Head of caudate nucleus (tissue), 42 donors: ENCODE data around the gene TMPRSS11E.
"Not testable (repeated sequence)": the region's sequence is repeated elsewhere in the genome, so short reads cannot be mapped to it uniquely, and the experiment has no call there.

Experiments used
- DNase-seq, 42 donors: peaks; one replicate each; pipeline versions ENCODE4 v3.0.0 to v3.0.0-alpha.2; 2020 to 2021; ENCODE audit warnings: mixed read lengths in 7 of 42
- intact Hi-C: fragments of 100-400 bp; cut with DNase I; formaldehyde crosslinking; loops from one replicate; pipeline ENCODE4 v1.15.0; 2022

Gene TMPRSS11E

DNA sequence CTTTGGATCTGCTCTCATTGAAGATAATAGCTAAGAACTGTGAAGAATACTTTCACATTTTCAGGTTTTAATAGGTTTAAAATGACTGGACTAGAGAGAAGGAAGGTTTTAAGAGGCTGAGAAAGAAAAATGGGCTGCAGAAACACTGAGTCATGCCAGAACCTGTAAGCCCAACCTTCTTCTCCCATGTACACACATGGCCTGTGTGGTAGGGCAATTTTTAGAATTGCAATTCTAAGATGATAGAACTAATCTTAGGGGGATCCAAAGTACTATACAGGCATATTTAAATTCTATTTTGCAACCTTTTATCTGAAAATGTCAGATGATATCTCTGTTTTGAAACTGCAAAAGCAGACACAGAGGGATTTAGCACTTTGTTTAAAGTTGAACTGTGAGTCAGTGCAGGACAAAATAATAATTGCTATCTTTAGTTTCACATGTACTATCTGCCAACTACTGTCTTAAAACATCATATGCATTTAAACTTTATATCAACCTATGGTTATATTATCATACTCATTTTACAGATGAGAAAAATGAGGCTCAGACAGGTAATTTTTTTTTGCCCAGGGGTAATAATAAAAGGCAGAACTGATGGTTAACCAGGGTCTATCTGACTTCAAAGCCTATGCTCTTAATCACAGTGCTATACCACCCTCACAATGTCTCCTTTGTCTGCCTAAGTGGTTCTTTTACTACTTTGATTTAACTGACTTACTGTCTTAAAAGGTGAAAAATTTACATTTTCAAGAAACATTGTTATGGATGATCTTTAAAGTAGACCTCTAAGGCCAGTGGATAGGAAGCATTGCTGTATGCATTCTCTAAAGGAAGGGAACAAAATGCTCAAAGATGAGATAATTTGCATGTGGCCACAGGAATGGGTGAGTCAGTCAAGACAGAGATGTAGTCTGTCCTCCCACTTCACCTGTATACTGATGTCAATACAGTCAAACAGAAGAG is 4.3 kb downstream of the TMPRSS11E start:
- DNase-seq: no peak
- intact Hi-C loops: no loop called here

DNA sequence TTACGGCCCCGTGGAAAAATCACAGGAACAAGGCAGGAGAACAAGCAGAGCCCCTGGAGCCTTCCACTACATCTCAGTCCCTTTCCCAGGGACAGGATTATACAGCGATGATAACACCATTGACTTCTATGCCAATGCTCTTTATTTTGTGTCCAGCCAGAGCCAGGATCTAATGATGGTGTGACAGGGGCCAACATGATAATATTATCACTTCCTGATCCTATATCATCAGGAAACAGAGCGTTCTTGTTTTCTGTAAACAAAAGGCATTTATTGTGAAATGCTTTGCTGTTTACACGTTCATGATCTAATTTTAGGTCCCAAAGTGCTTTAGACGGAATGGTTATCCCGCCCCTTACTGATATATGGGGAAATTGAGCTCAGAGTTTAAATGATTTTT is 12.8 kb downstream of the TMPRSS11E start:
- DNase-seq: no peak
- intact Hi-C loops: no loop called here

DNA sequence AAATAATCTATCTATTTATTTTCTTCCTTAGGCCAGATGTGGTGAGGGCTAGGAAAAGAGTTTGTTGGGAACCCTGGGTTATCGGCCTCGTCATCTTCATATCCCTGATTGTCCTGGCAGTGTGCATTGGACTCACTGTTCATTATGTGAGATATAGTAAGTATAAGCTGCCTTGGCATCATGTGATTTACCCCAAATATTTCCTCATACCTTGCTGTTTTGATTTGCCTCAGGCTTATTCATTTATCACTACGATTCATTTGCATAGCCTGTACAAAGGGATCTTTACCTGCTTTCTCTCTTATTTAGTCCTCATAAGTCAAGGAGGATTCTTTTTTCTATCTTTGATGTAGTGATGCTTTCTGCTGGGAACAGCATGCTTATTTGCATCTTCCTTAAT is 14.5 kb downstream of the TMPRSS11E start:
- no peak for DNase-seq
- intact Hi-C loops: no loop called here

DNA sequence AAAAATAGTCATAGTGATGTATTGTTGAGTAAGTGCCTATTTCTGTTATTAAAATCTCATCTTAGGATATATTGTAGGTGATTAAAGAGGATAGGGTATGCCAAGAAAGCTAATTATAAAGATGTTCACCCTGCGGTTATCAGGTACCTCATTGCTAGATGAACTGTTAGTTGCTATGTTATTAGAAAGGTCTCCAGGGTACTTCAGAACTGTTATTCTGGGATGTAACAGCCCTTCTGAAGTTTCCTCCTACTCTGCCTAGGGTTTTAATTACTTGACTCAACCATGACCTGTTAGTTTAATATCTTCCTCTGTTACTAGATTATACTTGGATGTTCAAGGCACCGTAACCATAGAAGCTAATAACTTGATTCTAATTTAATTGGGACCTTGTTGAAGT is 15.4 kb downstream of the TMPRSS11E start:
- intact Hi-C loops: no loop called here
- DNase-seq: no peak

DNA sequence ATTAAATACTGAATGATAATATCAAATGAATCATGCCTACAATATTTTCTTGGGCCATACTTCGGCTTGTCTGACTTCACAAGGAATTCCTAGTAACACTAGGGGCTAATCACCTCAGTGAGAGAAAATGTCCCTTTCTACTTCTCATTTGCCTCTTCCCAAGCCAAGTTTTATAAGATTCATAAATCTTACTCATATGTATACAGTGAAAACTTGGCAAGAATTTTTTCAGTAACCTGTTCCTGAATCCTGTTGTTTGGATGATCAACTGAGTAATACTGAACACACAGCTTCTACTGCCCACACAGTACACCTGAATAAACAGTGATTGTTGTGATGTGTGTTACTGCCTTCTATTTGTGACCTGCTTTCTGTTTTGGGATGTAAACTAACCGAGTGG is 16.5 kb downstream of the TMPRSS11E start:
- no peak for DNase-seq
- intact Hi-C loops: no loop called here

DNA sequence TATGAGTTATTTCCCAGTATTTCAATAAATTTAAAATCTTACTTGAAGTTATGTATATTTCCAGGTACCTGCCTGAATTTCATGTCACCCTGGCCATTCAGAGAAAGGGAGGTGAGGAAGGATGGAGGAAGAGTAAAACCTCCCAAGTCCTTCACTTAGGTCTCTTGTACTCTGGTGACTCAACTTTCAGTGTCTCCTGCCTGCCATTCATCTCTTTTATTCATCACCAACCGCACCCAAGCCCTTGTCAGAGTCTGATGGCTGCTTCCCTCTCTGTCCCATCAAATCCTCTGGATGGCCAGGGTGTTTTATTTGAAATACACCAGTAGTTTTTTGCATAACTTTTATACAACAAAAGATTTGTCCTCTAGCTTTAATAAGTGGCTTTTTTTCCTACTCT is 17.8 kb downstream of the TMPRSS11E start:
- intact Hi-C loops: no loop called here
- DNase-seq: no peak

DNA sequence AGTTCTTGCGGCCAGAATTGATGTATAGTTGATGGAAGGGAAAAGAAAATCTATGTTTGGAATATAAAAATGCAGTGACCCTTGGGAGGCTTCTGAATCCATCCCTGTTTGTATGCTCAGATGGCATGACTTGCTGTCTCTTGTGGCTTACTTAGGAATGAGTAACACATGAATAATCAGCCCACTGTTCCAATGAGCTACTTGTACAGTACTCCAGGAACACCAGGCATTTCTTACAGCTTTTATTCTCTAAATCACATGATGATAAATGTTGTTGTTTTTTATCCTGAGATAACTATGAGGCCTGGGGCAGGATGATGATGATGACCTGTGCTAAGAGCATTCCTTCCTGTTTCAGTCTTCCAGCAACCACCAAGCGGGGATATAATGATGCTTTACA is 18.9 kb downstream of the TMPRSS11E start:
- intact Hi-C loops: no loop called here
- no peak for DNase-seq

DNA sequence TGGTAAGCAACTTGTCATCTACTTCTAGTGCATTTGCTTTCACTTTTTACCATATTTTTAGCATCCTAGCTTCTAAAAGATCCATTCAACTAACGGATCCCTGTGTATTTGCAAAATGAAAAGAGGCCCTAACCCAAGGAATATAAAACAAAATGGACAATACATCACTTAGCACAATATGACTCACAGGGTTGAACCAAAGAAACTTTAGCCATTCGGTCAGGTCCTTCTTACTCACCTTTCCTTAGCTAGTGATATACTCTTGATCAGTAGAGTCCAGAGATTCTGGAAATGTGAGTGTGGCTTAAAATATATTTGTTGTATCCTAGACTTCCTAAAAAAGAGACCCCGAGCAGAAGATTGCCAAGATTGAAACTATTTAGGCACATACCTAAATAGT is 19.5 kb downstream of the TMPRSS11E start:
- intact Hi-C loops: no loop called here
- DNase-seq: no peak

DNA sequence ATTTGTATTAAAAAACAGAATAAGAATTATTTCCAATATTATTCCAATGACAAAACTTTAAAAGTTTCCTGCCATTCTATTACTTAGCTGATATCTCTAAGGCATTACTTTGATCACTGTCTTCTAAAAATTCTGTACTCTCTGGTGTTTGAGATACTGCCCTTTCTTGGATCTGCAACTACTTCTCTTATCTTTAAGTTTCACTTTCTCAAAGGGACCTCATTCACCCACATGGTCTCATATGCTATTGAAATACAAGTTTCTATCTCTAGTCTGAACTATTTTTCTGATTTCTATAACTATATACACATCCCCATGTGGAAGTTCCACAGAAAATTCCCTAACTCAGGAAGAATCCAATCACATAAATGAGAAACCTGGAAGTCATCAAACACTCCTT is 22.2 kb downstream of the TMPRSS11E start:
- no peak for DNase-seq
- intact Hi-C loops: no loop called here

DNA sequence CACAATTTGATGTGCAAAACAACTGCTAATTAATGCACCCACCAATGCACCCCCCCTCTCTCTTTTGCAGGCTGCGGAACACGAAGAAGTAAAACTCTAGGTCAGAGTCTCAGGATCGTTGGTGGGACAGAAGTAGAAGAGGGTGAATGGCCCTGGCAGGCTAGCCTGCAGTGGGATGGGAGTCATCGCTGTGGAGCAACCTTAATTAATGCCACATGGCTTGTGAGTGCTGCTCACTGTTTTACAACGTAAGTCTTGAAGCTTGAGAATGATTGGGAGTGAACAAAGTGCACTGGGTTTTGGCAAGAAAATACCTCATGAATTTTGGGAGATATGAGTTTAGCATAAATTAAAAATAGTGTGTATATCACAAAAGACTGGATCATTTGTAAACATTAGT is 28.9 kb downstream of the TMPRSS11E start:
- no peak for DNase-seq
- intact Hi-C loops: no loop called here

DNA sequence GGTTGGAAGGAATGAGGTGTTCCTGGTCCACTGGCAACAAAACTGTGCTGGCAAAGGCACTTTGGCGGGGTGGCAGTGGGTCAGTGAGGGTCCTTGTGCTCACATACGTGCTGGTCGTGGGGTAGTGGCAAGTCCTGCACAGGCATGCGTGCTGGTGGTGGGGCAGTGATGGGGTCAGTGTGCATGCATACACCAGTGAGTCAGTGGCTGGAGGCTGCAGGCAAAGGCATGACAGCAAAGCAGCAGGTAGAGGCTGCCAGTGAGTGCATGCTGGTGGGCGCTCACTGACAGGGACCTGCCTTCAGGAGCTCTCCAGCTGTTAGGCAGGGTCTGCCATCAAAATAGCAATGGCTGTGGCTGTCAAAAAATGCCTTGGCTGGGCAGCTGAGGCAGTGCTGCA is 42.1 kb downstream of the TMPRSS11E start:
- intact Hi-C loops: no loop called here
- no peak for DNase-seq

DNA sequence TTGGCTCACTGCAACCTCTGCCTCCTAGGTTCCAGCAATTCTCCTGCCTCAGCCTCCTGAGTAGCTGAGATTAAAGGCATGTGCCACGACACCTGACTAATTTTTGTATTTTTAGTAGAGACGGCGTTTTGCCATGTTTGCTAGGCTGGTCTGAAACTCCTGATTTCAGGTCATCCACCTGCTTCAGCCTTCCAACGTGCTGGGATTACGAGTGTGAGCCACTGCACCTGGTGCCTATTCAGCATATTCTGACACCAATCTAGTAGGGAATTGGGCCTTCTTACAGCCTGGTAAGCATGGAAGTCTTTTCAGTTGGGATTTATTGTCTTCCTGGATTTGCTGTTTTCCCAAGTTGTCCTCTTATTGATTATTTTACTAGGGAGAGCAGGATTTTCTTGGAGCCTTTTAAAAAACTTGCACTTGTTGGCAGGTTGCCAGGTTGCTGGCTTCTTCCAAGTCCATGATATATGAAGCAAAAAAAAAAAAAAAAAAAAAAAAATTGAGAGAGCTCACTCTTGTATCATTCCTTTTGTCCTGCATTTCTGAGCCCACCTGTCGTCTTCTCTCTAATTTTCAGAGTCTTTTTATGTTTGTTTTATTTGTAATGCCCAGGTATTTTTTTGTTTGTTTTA is 43.7 kb downstream of the TMPRSS11E start:
- intact Hi-C loops: loop anchor here (10.0 kb wide), 1 partner anchor 674 kb away; no protein-coding TSS in a partner anchor
- DNase-seq: peak in 9 of 42 donors; percentile 7 to 58 (median 25)

DNA sequence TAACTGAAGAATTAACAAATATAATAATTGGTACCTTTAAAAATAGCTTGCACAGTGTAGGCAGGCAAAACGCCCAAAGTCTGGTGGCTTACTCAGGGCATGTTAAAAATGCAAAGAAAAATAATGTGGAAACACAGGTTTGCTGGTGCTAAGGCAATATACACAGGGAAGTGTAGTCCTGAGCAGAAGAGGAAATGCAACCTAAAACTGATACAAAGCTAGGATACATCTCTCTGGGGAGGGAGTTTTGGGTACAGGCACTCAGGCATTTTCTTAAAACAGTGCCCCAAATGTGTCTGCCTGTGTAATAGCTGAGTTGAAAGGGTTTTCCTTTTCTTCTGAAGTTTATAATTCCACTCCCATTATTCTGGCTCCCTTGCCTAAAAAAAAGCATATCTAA is 47.4 kb downstream of the TMPRSS11E start:
- intact Hi-C loops: loop anchor here (10.0 kb wide), 1 partner anchor 670 kb away; no protein-coding TSS in a partner anchor

DNA sequence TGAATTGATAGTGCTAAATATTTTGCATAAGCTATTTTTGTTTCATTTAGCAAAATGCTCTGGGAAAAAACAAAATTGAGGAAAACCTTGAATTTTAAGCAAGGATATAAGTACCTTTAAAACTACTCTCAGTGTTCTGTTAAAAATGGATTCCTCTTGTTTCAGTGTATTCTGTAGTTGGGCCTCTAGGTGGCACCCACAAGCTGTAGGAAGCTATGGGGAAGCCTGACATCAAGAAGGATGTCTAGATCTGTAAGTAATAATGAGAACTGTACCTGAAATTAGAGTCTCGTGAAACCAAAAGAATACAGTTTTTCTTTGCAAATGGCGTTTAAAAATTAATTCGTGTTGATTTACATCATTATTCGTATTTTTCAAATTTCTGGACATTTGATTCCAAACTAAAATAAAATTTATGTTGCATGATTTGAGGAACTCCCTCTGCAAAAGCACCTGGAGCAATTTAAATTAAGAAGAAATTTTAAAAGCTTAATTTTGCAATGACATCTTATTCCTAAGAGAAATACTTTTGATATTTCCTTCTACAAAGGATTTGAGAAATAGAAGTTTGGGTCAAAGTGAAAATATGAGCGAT is 51.2 kb downstream of the TMPRSS11E start:
- peak in 40 of 42 donors; percentile 5 to 83 (median 56) for DNase-seq
- intact Hi-C loops: loop anchor here (10.0 kb wide), 1 partner anchor 666 kb away; no protein-coding TSS in a partner anchor

More for the DNA sequence above, 47.4 kb downstream of the TMPRSS11E start:
- no peak for DNase-seq

DNA sequence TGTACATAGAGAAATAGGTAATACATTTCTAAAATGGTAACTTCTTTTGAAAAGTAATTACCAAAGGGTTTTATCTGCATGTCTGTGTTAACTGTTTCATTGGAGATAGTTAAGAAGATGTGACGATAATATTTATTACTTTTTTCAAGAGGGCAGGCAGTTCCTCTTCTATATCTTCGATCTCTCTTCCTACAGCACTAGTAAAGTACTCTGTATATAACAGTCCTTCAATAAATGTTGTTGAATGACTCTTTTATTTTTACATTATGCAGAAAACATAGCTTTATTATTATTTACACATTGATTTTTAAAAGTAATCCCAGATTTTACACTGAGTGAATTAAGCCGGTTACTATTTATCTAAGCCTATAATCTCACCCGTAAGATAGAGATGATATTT is 51.8 kb downstream of the TMPRSS11E start:
- no peak for DNase-seq
- intact Hi-C loops: loop anchor here (10.0 kb wide), 1 partner anchor 666 kb away; no protein-coding TSS in a partner anchor

DNA sequence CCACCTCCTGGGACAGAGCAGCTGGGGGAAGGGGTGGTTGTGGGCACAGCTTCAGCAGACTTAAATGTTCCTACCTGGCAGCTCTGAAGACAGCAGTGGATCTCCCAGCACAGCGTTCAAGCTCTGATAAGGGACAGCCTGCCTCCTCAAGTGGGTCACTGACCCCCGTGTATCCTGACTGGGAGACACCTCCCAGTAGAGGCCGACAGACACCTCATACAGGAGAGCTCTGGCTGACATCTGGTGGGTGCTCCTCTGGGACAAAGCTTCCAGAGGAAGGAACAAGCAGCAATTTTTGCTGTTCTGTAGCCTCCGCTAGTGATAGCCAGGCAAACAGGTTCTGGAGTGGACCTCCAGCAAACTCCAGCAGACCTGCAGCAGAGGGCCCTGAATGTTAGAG is 56.2 kb downstream of the TMPRSS11E start:
- DNase-seq, intact Hi-C loops: not testable (repeated sequence)

DNA sequence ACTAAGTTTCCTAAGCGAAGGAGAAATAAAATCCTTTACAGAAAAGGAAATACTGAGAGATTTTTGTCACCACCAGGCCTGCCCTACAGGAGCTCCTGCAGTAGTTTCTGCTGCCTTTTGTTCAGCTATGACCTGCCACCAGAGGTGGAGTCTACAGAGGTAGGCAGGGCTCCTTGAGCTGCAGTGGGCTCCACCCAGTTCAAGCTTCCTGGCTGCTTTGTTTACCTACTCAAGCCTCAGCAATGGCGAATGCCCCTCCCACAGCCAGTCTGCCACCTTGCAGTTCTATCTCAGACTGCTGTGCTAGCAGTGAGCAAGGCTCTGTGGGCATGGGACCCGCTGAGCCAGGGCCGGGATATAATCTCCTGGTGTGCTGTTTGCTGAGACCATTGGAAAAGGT is 57.6 kb downstream of the TMPRSS11E start:
- DNase-seq, intact Hi-C loops: not testable (repeated sequence)

DNA sequence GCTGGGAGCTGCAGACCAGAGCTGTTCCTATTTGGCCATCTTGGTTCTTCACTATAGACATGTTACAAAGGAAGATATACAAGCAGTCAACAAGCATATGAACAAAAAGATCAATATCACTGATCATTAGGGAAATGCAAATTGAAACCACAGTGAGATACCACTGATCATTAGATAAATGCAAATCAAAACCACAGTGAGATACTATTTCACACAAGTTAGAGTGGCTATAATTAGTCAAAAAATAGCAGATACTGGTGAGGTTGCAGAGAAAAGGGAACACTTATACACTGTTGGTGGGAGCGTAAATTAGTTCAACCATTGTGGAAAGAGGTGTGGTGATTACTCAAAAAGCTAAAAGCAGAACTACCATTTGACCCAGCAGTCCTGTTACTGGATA is 58.2 kb downstream of the TMPRSS11E start:
- intact Hi-C loops: not testable (repeated sequence)

DNA sequence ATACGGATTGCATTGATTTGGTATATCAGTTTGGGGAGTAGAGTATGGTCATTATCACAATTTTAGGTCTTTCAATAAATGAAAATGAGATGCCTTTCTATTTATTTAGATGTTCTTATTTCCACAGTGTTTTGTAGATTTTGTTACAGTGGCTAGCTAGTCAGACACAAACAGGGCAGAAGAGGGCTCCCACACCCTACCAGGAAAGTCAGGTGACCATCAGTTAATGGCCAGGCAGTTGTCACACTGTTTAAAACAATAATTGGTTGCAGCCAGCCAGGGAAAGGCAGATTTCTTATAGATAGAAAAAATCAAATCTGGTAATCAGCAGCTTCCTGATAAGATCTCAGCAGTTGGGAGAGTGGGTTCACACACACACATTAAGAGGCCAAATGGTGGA is 71.6 kb downstream of the TMPRSS11E start:
- no peak for DNase-seq
- intact Hi-C loops: no loop called here

More for the DNA sequence above, 58.2 kb downstream of the TMPRSS11E start:
- not testable (repeated sequence) for DNase-seq

DNA sequence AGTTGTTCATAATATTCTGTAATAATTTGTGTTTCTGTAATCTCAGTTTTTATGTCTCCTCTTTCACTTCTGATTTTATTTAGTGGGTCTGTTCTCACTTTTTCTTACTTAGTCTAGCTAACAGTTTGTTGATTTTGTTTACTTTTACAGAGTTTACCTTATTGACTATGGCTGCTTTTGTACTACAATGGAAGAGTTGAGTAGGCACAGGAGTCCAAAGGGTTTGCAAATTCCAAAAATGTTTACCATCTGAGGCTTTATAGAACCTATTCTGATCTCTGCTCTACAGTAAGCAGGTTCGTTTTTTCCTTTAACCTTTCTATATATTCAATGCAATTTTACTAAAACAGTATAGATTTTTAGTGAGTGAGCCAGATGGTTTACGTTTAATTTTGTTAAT is 73.7 kb downstream of the TMPRSS11E start:
- no peak for DNase-seq
- intact Hi-C loops: no loop called here
